HEK293 (cell line): Measurements from ENCODE around the gene FAM117B.

Source experiments
- CTCF ChIA-PET: fragments of 350-600 bp; formaldehyde crosslinking; extraction: SDS; loops from one replicate; lab custom pipeline; 2021; ENCODE audit warnings: antibody characterized with exemption; lab: Yijun Ruan, JAX
- POLR2A ChIA-PET: fragments of 300-600 bp; formaldehyde crosslinking; extraction: SDS; loops from one replicate; lab custom pipeline; 2020; ENCODE audit warnings: antibody characterized with exemption, inconsistent platforms; lab: Yijun Ruan, JAX
- H3K27ac ChIP-seq: fragments of 200-500 bp; sonication (Bioruptor generic); 2 replicates; pipeline ENCODE4 v1.5.1; 2014; ENCODE audit warnings: low read depth, low read length, control low read depth, inconsistent platforms; ENCODE audit errors: extremely low read depth
- H3K36me3 ChIP-seq, 2 experiments: fragments of 200-500 bp in 1 of 2; sonication (Bioruptor generic) in 1 of 2; 1 replicate in 1 of 2; 2 replicates in 1 of 2; pipeline ENCODE4 v1.5.1; 2014 to 2017; ENCODE audit warnings: inconsistent platforms in 2 of 2, low read length in 2 of 2; ENCODE audit not compliant: control insufficient read depth in 2 of 2, insufficient read depth in 1 of 2
- H3K4me1 ChIP-seq: fragments of 200-500 bp; sonication (Bioruptor generic); 2 replicates; pipeline ENCODE4 v1.5.1; 2014; ENCODE audit warnings: mild to moderate bottlenecking, low read length, inconsistent platforms; ENCODE audit not compliant: control insufficient read depth, insufficient read depth
- H3K4me3 ChIP-seq: 2 replicates; pipeline ENCODE4 v1.5.1; 2011; ENCODE audit warnings: low read depth, mild to moderate bottlenecking, control low read depth, low read length, moderate library complexity
- H3K9me3 ChIP-seq: fragments of 200-500 bp; sonication (Bioruptor generic); 2 replicates; pipeline ENCODE4 v1.5.1; 2014; ENCODE audit warnings: low read depth, low read length, inconsistent platforms; ENCODE audit not compliant: control insufficient read depth, insufficient read depth
- FEZF1 ChIP-seq: fragments of 450-650 bp; formaldehyde crosslinking; IDR thresholded peaks from 2 replicates; pipeline ENCODE4 v1.5.1; 2016; ENCODE audit warnings: missing biosample characterization, missing genetic modification characterization
- IKZF3 ChIP-seq: fragments of 450-650 bp; IDR thresholded peaks from 2 replicates; pipeline ENCODE4 v1.5.0; 2018; ENCODE audit warnings: missing biosample characterization, mild to moderate bottlenecking, missing genetic modification characterization, moderate library complexity
- KLF1 ChIP-seq: fragments of 450-650 bp; formaldehyde crosslinking; IDR thresholded peaks from 2 replicates; pipeline ENCODE4 v1.5.1; 2016; ENCODE audit warnings: missing biosample characterization, missing genetic modification characterization
- KLF16 ChIP-seq: fragments of 450-650 bp; formaldehyde crosslinking; IDR thresholded peaks from 2 replicates; pipeline ENCODE4 v1.5.1; 2017; ENCODE audit warnings: missing biosample characterization, missing genetic modification characterization
- KLF7 ChIP-seq: fragments of 450-650 bp; formaldehyde crosslinking; IDR thresholded peaks from 2 replicates; pipeline ENCODE4 v1.5.1; 2016; ENCODE audit warnings: missing biosample characterization, missing genetic modification characterization, borderline replicate concordance
- KLF8 ChIP-seq: fragments of 450-650 bp; formaldehyde crosslinking; IDR thresholded peaks from 2 replicates; pipeline ENCODE4 v1.5.1; 2016; ENCODE audit warnings: missing biosample characterization, missing genetic modification characterization
- OSR2 ChIP-seq: fragments of 450-650 bp; formaldehyde crosslinking; IDR thresholded peaks from 2 replicates; pipeline ENCODE4 v1.5.1; 2016; ENCODE audit warnings: missing biosample characterization, missing genetic modification characterization
- YY2 ChIP-seq: fragments of 450-650 bp; formaldehyde crosslinking; IDR thresholded peaks from 2 replicates; pipeline ENCODE4 v1.5.1; 2016; ENCODE audit warnings: missing biosample characterization, missing genetic modification characterization
- ZBTB17 ChIP-seq: fragments of 450-650 bp; formaldehyde crosslinking; IDR thresholded peaks from 2 replicates; pipeline ENCODE4 v1.5.1; 2016; ENCODE audit warnings: missing biosample characterization, missing genetic modification characterization
- ZNF155 ChIP-seq: fragments of 450-650 bp; formaldehyde crosslinking; IDR thresholded peaks from 2 replicates; pipeline ENCODE4 v1.5.1; 2016; ENCODE audit warnings: missing biosample characterization, missing genetic modification characterization
- ZNF174 ChIP-seq: fragments of 450-650 bp; formaldehyde crosslinking; IDR thresholded peaks from 2 replicates; pipeline ENCODE4 v1.5.0; 2017; ENCODE audit warnings: missing biosample characterization, mild to moderate bottlenecking, missing genetic modification characterization
- ZNF292 ChIP-seq: fragments of 450-650 bp; formaldehyde crosslinking; IDR thresholded peaks from 2 replicates; pipeline ENCODE4 v1.5.1; 2016; ENCODE audit warnings: low read depth, missing biosample characterization, missing genetic modification characterization, borderline replicate concordance
- ZNF37A ChIP-seq: fragments of 450-650 bp; IDR thresholded peaks from 2 replicates; pipeline ENCODE4 v1.5.1; 2018; ENCODE audit warnings: missing biosample characterization, missing genetic modification characterization
- ZNF473 ChIP-seq: fragments of 450-650 bp; formaldehyde crosslinking; IDR thresholded peaks from 2 replicates; pipeline ENCODE4 v1.5.1; 2017; ENCODE audit warnings: missing biosample characterization, missing genetic modification characterization
- ZNF530 ChIP-seq: fragments of 450-650 bp; formaldehyde crosslinking; IDR thresholded peaks from 2 replicates; pipeline ENCODE4 v1.5.1; 2016; ENCODE audit warnings: low read depth, missing biosample characterization, missing genetic modification characterization
- ZNF544 ChIP-seq: fragments of 450-650 bp; formaldehyde crosslinking; IDR thresholded peaks from 2 replicates; pipeline ENCODE4 v1.5.0; 2017; ENCODE audit warnings: missing biosample characterization, missing genetic modification characterization
- ZNF658 ChIP-seq: fragments of 450-650 bp; formaldehyde crosslinking; IDR thresholded peaks from 2 replicates; pipeline ENCODE4; 2016; ENCODE audit warnings: missing biosample characterization, missing genetic modification characterization
- ZNF776 ChIP-seq: fragments of 450-650 bp; formaldehyde crosslinking; IDR thresholded peaks from 2 replicates; pipeline ENCODE4 v1.5.0; 2017; ENCODE audit warnings: missing biosample characterization, missing genetic modification characterization, borderline replicate concordance
- ZNF777 ChIP-seq: fragments of 450-650 bp; formaldehyde crosslinking; IDR thresholded peaks from 2 replicates; pipeline ENCODE4 v1.5.1; 2017; ENCODE audit warnings: missing biosample characterization, missing genetic modification characterization, borderline replicate concordance
- ZSCAN16 ChIP-seq: fragments of 450-650 bp; formaldehyde crosslinking; IDR thresholded peaks from 2 replicates; pipeline ENCODE4 v1.5.1; 2016; ENCODE audit warnings: missing biosample characterization, missing genetic modification characterization
- TF ChIP-seq, protein P1 (sequence below): fragments of 450-650 bp; formaldehyde crosslinking; IDR thresholded peaks from 2 replicates; pipeline ENCODE4 v1.5.1; 2016; ENCODE audit warnings: missing biosample characterization, missing genetic modification characterization
- TF ChIP-seq, protein P2 (sequence below): fragments of 450-650 bp; formaldehyde crosslinking; IDR thresholded peaks from 2 replicates; pipeline ENCODE4 v1.5.1; 2016; ENCODE audit warnings: missing biosample characterization, missing genetic modification characterization

Gene FAM117B

DNA sequence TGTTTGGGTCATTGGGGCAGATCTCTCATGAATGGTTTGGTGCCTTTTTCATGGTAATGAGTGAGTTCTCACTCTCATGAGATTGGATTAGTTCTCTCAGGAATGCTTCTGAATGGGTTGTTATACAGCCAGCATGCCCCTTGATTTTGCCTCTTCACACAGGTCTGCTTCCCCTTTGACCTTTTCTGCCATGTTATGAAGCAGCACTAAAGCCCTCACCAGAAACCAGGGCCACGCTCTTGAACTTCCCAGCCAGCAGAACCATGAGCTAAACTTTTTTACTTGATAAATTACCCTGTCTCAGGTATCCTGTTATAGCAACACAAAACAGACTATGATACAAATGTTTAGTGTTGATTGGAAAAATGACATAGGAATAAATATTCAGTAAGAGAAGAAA is 179.5 kb downstream of the FAM117B start:
- H3K4me3 ChIP-seq = no peak overlapping the region
- TF ChIP-seq ZNF37A (tag by site-specific recombination) (no peak), IKZF3 (tag by site-specific recombination) (no peak), ZNF155 (tag by site-specific recombination) (no peak), ZNF544 (no peak), KLF8 (tag by site-specific recombination) (no peak), ZNF777 (no peak), OSR2 (tag by site-specific recombination) (no peak), ZNF530 (tag by site-specific recombination) (no peak), ZNF292 (tag by site-specific recombination) (no peak), ZBTB17 (tag by site-specific recombination) (no peak), ZNF658 (tag by site-specific recombination) (no peak), ZNF174 (tag by site-specific recombination) (no peak)
- TF ChIP-seq, protein P1, sequence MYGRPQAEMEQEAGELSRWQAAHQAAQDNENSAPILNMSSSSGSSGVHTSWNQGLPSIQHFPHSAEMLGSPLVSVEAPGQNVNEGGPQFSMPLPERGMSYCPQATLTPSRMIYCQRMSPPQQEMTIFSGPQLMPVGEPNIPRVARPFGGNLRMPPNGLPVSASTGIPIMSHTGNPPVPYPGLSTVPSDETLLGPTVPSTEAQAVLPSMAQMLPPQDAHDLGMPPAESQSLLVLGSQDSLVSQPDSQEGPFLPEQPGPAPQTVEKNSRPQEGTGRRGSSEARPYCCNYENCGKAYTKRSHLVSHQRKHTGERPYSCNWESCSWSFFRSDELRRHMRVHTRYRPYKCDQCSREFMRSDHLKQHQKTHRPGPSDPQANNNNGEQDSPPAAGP (tag by site-specific recombination) = no peak
- TF ChIP-seq, protein P2, sequence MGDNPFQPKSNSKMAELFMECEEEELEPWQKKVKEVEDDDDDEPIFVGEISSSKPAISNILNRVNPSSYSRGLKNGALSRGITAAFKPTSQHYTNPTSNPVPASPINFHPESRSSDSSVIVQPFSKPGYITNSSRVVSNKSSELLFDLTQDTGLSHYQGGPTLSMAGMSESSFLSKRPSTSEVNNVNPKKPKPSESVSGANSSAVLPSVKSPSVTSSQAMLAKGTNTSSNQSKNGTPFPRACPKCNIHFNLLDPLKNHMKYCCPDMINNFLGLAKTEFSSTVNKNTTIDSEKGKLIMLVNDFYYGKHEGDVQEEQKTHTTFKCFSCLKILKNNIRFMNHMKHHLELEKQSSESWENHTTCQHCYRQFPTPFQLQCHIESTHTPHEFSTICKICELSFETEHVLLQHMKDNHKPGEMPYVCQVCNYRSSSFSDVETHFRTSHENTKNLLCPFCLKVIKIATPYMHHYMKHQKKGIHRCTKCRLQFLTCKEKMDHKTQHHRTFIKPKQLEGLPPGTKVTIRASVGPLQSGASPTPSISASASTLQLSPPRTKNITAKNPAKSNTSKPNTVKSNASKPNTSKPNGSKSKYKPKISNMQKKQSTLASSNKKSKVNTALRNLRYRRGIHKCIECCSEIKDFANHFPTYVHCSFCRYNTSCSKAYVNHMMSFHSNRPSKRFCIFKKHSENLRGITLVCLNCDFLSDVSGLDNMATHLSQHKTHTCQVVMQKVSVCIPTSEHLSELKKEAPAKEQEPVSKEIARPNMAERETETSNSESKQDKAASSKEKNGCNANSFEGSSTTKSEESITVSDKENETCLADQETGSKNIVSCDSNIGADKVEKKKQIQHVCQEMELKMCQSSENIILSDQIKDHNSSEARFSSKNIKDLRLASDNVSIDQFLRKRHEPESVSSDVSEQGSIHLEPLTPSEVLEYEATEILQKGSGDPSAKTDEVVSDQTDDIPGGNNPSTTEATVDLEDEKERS (tag by site-specific recombination) = no peak
- TF ChIP-seq, all 188 proteins: peak for 0
- Histone ChIP-seq H3K36me3 (peaks cover 0 to 11% of the 10 kb centered on the region in 2 experiments; a peak in 1 of 3 replicates), H3K4me1 (no peaks in the 10 kb centered on the region), H3K9me3 (no peaks in the 10 kb centered on the region), H3K27ac (no peak overlapping the region)
- CTCF ChIA-PET = interaction anchor here (0.7 kb wide), 1 partner anchor 77 kb away, joined by 3 read pairs; no protein-coding TSS in a partner anchor
- POLR2A ChIA-PET = no interaction called here

DNA sequence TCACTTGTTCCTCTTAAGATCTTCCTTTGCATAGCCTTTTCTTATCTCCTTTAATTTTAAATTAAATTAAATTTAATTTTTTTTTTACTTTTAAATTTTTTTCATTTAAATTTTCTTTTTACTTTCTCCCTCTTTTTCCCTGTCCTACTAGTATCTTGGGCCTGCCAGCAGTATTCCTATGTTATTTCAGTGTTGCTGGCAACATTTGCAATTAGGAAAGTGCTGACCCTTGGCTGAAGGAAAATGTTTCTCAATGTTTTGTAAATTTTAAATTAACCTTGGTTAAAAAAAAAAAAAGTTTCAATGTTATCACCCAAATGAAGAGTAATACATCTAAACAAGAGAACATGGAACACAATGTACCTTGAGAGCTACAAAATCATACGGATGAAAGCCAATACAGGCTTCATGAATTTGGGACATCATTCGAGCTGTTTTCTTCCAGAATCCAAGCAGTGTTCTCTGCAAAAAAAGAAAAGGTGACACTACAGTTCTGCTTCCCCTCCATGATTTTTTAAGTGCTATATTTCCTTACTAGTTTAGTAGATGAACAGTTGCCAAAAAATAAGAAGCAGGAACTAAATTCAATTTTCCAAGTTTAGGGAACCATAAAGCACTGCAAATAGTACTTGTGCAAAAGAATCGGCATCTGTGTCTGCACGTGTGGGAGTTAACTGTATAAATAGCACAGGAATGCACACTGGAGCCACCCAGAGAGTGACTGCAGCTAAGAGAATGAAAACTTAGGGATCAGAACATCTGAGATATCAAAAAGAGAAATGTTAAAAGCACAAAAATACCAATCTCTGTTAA is 181.0 kb downstream of the FAM117B start:
- ChIA-PET CTCF (interaction anchor here (0.6 kb wide), 1 partner anchor 18 kb away, joined by 3 read pairs; no protein-coding TSS in a partner anchor), POLR2A (no interaction called here)
- no peak overlapping the region for H3K4me3 ChIP-seq
- H3K9me3 ChIP-seq = no peaks in the 10 kb centered on the region
- no peaks in the 10 kb centered on the region for H3K4me1 ChIP-seq
- no peak overlapping the region for H3K27ac ChIP-seq
- H3K36me3 ChIP-seq = peaks cover 0 to 11% of the 10 kb centered on the region in 2 experiments; a peak in 1 of 3 replicates
- no peak for TF ChIP-seq ZNF473 (tag by site-specific recombination)
- TF ChIP-seq ZSCAN16 (tag by site-specific recombination) = no peak
- no peak for TF ChIP-seq FEZF1
- TF ChIP-seq KLF1 (tag by site-specific recombination) = no peak
- no peak for TF ChIP-seq KLF16
- no peak for TF ChIP-seq ZNF776 (tag by site-specific recombination)
- TF ChIP-seq KLF7 (tag by site-specific recombination) = no peak
- TF ChIP-seq YY2 (tag by site-specific recombination) = no peak
